Astrocyte (in vitro differentiated cells and primary cell): ENCODE measurements around the gene RRBP1. TPM values are rescaled to one million over a fixed set of nuclear protein-coding genes. Genes with fewer than 3 reads are reported as not detected.
A peak's percentile ranks its signal among the peaks of the same experiment; 100 is the strongest.

ENCODE experiments used
- DNase-seq: peaks from one replicate; pipeline ENCODE4 v3.0.0-alpha.2; 2010; ENCODE audit warnings: low read depth
- FAIRE-seq: peaks from 2 replicates; lab custom pipeline; 2011; peaks lifted over from hg19 to GRCh38; lab: Jason Lieb, UNC
- H2AFZ ChIP-seq: 2 replicates; pipeline ENCODE4 v1.6.0; 2012; ENCODE audit warnings: low read depth, low read length, inconsistent platforms
- H3K27ac ChIP-seq: 2 replicates; pipeline ENCODE4 v1.5.1; 2011; ENCODE audit warnings: low read depth, low read length, inconsistent platforms
- H3K27me3 ChIP-seq: 2 replicates; pipeline ENCODE4 v1.6.0; 2011; ENCODE audit warnings: low read length, inconsistent platforms; ENCODE audit not compliant: insufficient read depth
- H3K36me3 ChIP-seq: 2 replicates; pipeline ENCODE4 v1.5.1; 2011; ENCODE audit warnings: low read length, inconsistent platforms; ENCODE audit not compliant: insufficient read depth
- H3K4me1 ChIP-seq: 2 replicates; pipeline ENCODE4 v1.5.1; 2011; ENCODE audit warnings: low read length, inconsistent platforms; ENCODE audit not compliant: insufficient read depth
- H3K4me2 ChIP-seq: 2 replicates; pipeline ENCODE4 v1.6.0; 2012; ENCODE audit warnings: low read length, inconsistent platforms
- H3K4me3 ChIP-seq: 2 replicates; pipeline ENCODE4 v1.5.1; 2011; ENCODE audit warnings: low read depth, mild to moderate bottlenecking, low read length, inconsistent platforms; ENCODE audit not compliant: insufficient read depth
- H3K79me2 ChIP-seq: 2 replicates; pipeline ENCODE4 v1.6.0; 2012; ENCODE audit warnings: mild to moderate bottlenecking, low read length, inconsistent platforms; ENCODE audit not compliant: insufficient read depth
- H3K9ac ChIP-seq: 2 replicates; pipeline ENCODE4 v1.6.0; 2012; ENCODE audit warnings: mild to moderate bottlenecking, low read length, inconsistent platforms
- H3K9me3 ChIP-seq: 2 replicates; pipeline ENCODE4 v1.5.1; 2012; ENCODE audit warnings: low read depth, mild to moderate bottlenecking, low read length, inconsistent platforms; ENCODE audit not compliant: insufficient read depth
- H4K20me1 ChIP-seq: 2 replicates; pipeline ENCODE4 v1.6.0; 2012; ENCODE audit warnings: low read length, inconsistent platforms; ENCODE audit not compliant: insufficient read depth
- H3K27ac Mint-ChIP-seq: one replicate; pipeline ENCODE4 v1.8.0; 2021; ENCODE audit warnings: mild to moderate bottlenecking, mixed read lengths; ENCODE audit not compliant: unreplicated experiment
- H3K27me3 Mint-ChIP-seq: one replicate; pipeline ENCODE4 v1.8.0; 2021; ENCODE audit warnings: low read depth, mixed read lengths; ENCODE audit not compliant: unreplicated experiment
- H3K36me3 Mint-ChIP-seq: one replicate; pipeline ENCODE4 v1.8.0; 2021; ENCODE audit warnings: low read depth, mixed read lengths; ENCODE audit not compliant: unreplicated experiment
- H3K4me1 Mint-ChIP-seq: one replicate; pipeline ENCODE4 v1.8.0; 2021; ENCODE audit warnings: low read depth, mixed read lengths; ENCODE audit not compliant: unreplicated experiment
- H3K4me3 Mint-ChIP-seq: one replicate; pipeline ENCODE4 v1.8.0; 2021; ENCODE audit warnings: mild to moderate bottlenecking, moderate library complexity, mixed read lengths; ENCODE audit not compliant: unreplicated experiment
- H3K9me3 Mint-ChIP-seq: one replicate; pipeline ENCODE4 v1.8.0; 2021; ENCODE audit warnings: mild to moderate bottlenecking, mixed read lengths; ENCODE audit not compliant: unreplicated experiment
- CTCF ChIP-seq: IDR thresholded peaks from 2 replicates; pipeline ENCODE4 v1.5.1; 2011; ENCODE audit warnings: low read depth, mild to moderate bottlenecking, inconsistent platforms, low read length, moderate library complexity; ENCODE audit not compliant: insufficient read depth
- EZH2 ChIP-seq: IDR thresholded peaks from 2 replicates; pipeline ENCODE4 v1.6.1; 2012; ENCODE audit warnings: mild to moderate bottlenecking, low read length, inconsistent platforms; ENCODE audit not compliant: insufficient read depth
- total RNA-seq: library from RNA; stranded (reverse); gene quantifications from 2 replicates; pipeline ENCODE4 v1.2.1, GENCODE V29; 2021

Gene RRBP1
- total RNA-seq, 1 donor from 2014 or later, result 347 TPM

- H3K36me3 Mint-ChIP-seq, result peaks cover 23% of the 10 kb centered on the region
- Histone ChIP-seq H3K4me3 (no peak overlapping the region), H3K4me2 (no peak overlapping the region), H3K27ac (no peak overlapping the region), H2AFZ (no peak overlapping the region), H3K27me3 (no peaks in the 10 kb centered on the region), H3K36me3 (peaks cover 55% of the 10 kb centered on the region), H3K9ac (no peak overlapping the region), H3K4me1 (no peaks in the 10 kb centered on the region), H3K79me2 (peaks cover 89% of the 10 kb centered on the region), H4K20me1 (peaks cover 100% of the 10 kb centered on the region), H3K9me3 (no peaks in the 10 kb centered on the region)
- H3K9me3 Mint-ChIP-seq, result no peaks in the 10 kb centered on the region
- DNase-seq, result no peak
- H3K27me3 Mint-ChIP-seq, result no peaks in the 10 kb centered on the region
- peaks cover 8% of the 10 kb centered on the region for H3K4me1 Mint-ChIP-seq
- H3K4me3 Mint-ChIP-seq, result no peak overlapping the region
- peak overlapping the region; percentile 18 for H3K27ac Mint-ChIP-seq
- TF ChIP-seq CTCF (no peak), EZH2 (no peak)
- FAIRE-seq, result no peak
These were observed 47.2 kb downstream of the RRBP1 start for GRCh38 chr20:17634661-17635331.

GRCh38 chr20:17633850-17634500 lies 48.1 kb downstream of the RRBP1 start:
- peaks cover 89% of the 10 kb centered on the region for H3K79me2 ChIP-seq

More at GRCh38 chr20:17633850-17634500, 48.1 kb downstream of the RRBP1 start:
- Histone ChIP-seq H3K4me1 (no peaks in the 10 kb centered on the region), H2AFZ (no peak overlapping the region), H3K9ac (no peak overlapping the region), H3K27ac (no peak overlapping the region), H3K36me3 (peaks cover 53% of the 10 kb centered on the region), H3K4me2 (no peak overlapping the region), H3K9me3 (no peaks in the 10 kb centered on the region), H4K20me1 (peaks cover 100% of the 10 kb centered on the region), H3K4me3 (no peak overlapping the region), H3K27me3 (no peaks in the 10 kb centered on the region)
- FAIRE-seq (no peak), DNase-seq (no peak)
- no peak for TF ChIP-seq CTCF
- TF ChIP-seq EZH2, result no peak
- H3K4me1 Mint-ChIP-seq, result peaks cover 8% of the 10 kb centered on the region
- peaks cover 21% of the 10 kb centered on the region for H3K36me3 Mint-ChIP-seq
- no peak overlapping the region for H3K4me3 Mint-ChIP-seq
- H3K27ac Mint-ChIP-seq, result no peak overlapping the region
- H3K9me3 Mint-ChIP-seq, result no peaks in the 10 kb centered on the region
- no peaks in the 10 kb centered on the region for H3K27me3 Mint-ChIP-seq
